Thyroid gland (tissue), 4 donors: ENCODE data around the gene GALNT2.

Source experiments
- CTCF ChIP-seq, 6 experiments: fragments of 200-600 bp in 3 of 6; fragments of 450-650 bp in 3 of 6; sonication (generic) in 3 of 6; IDR thresholded peaks; one replicate each; pipeline ENCODE4 v1.5.1; 2016 to 2019; ENCODE audit warnings: antibody characterized with exemption in 6 of 6, mild to moderate bottlenecking in 2 of 6, inconsistent platforms in 1 of 6, moderate library complexity in 1 of 6
- POLR2A ChIP-seq, 2 donors: fragments of 450-650 bp; IDR thresholded peaks; one replicate each; pipeline ENCODE4 v1.6.1; 2017; ENCODE audit warnings: antibody characterized with exemption in 2 of 2, mild to moderate bottlenecking in 2 of 2, moderate library complexity in 1 of 2

- TF ChIP-seq CTCF (IDR thresholded peaks at IDR 0.05) (no peak), POLR2A (IDR thresholded peaks at IDR 0.05) (peak in 1 of 2 donors; percentile 71)
These were observed 119.2 kb downstream of the GALNT2 start for GRCh38 chr1:230186003-230186863.
